Activated effector memory CD4-positive, alpha-beta T cell treated with Interleukin-2 at 50 U/mL for 16 hours (primary cell): ENCODE data around the gene DIDO1.

ENCODE experiments used
- DNase-seq: peaks from one replicate; pipeline ENCODE4 v3.0.0-alpha.2; 2020

Gene DIDO1

GRCh38 chr20:62829231-62830230 lies 96.8 kb downstream of the DIDO1 start:
- DNase-seq: no peak

- DNase-seq: no peak
These were observed 97.6 kb downstream of the DIDO1 start for GRCh38 chr20:62828511-62829230.

- DNase-seq: no peak
These were observed 98.3 kb downstream of the DIDO1 start for GRCh38 chr20:62828051-62828450.
